NCI-H1417 treated with DMSO at 0.1 percent for 48 hours (cell line): Measurements from ENCODE around the gene SIK3.

Source experiments
- DNase-seq: peaks from one replicate; lab custom pipeline; 2025; lab: John Stamatoyannopoulos, UW

Gene SIK3

GRCh38 chr11:117009905-117010605 is 88.2 kb downstream of the SIK3 start:
- DNase-seq: no peak

- no peak for DNase-seq
Measured at GRCh38 chr11:117005758-117006157, 92.5 kb downstream of the SIK3 start.

GRCh38 chr11:117002639-117003299 is 95.5 kb downstream of the SIK3 start:
- no peak for DNase-seq

GRCh38 chr11:117000014-117000737 is 98.1 kb downstream of the SIK3 start:
- DNase-seq: no peak

GRCh38 chr11:116997071-116997470 is 101.2 kb downstream of the SIK3 start:
- no peak for DNase-seq

- DNase-seq: no peak
Measured at GRCh38 chr11:116994195-116994594, 104.0 kb downstream of the SIK3 start.

- no peak for DNase-seq
Measured at GRCh38 chr11:116993599-116993998, 104.6 kb downstream of the SIK3 start.

GRCh38 chr11:116991491-116991890 is 106.7 kb downstream of the SIK3 start:
- DNase-seq: no peak

GRCh38 chr11:116990811-116991210 is 107.4 kb downstream of the SIK3 start:
- DNase-seq: no peak

GRCh38 chr11:116990061-116990473 is 108.2 kb downstream of the SIK3 start:
- DNase-seq: no peak

- DNase-seq: no peak
Measured at GRCh38 chr11:116989184-116989583, 109.0 kb downstream of the SIK3 start.

GRCh38 chr11:116986521-116987105 is 111.6 kb downstream of the SIK3 start:
- no peak for DNase-seq

- DNase-seq: no peak
Measured at GRCh38 chr11:116984589-116984988, 113.6 kb downstream of the SIK3 start.

- DNase-seq: no peak
Measured at GRCh38 chr11:116984186-116984585, 114.0 kb downstream of the SIK3 start.

GRCh38 chr11:116981266-116981885 is 116.9 kb downstream of the SIK3 start:
- no peak for DNase-seq

- DNase-seq: no peak
Measured at GRCh38 chr11:116980136-116980793, 118.0 kb downstream of the SIK3 start.

- no peak for DNase-seq
Measured at GRCh38 chr11:116976941-116977570, 121.2 kb downstream of the SIK3 start.

- no peak for DNase-seq
Measured at GRCh38 chr11:116975661-116976060, 122.6 kb downstream of the SIK3 start.

GRCh38 chr11:116973270-116973669 is 125.0 kb downstream of the SIK3 start:
- DNase-seq: no peak

GRCh38 chr11:116972691-116973090 is 125.5 kb downstream of the SIK3 start:
- no peak for DNase-seq
